Testis (tissue), 5 donors: ENCODE measurements around the gene PARP1. TPM values are rescaled to one million over a fixed set of nuclear protein-coding genes. Genes with fewer than 3 reads are reported as not detected.
A peak's percentile ranks its signal among the peaks of the same experiment; 100 is the strongest.

Source experiments
- DNase-seq: peaks from one replicate; pipeline ENCODE4 v3.0.0-alpha.2; 2019
- H3K27ac ChIP-seq, 2 donors: fragments of 200-600 bp; sonication (generic); one replicate each; pipeline ENCODE4 v1.5.1; 2019
- H3K27me3 ChIP-seq: fragments of 200-600 bp; sonication (generic); one replicate; pipeline ENCODE4 v1.5.1; 2019
- H3K36me3 ChIP-seq: fragments of 200-600 bp; sonication (generic); one replicate; pipeline ENCODE4 v1.5.1; 2017; ENCODE audit warnings: low read depth; ENCODE audit errors: missing control alignments
- H3K4me1 ChIP-seq: fragments of 200-600 bp; sonication (generic); one replicate; pipeline ENCODE4 v1.5.1; 2019
- H3K4me3 ChIP-seq, 2 donors: fragments of 200-600 bp; sonication (generic); one replicate each; pipeline ENCODE4 v1.5.1; 2017 to 2019
- H3K9me3 ChIP-seq: fragments of 200-600 bp; sonication (generic); one replicate; pipeline ENCODE4 v1.5.1; 2017
- CTCF ChIP-seq, 3 experiments: fragments of 450-650 bp in 2 of 3; fragments of 200-600 bp in 1 of 3; sonication (generic) in 1 of 3; IDR thresholded peaks; one replicate each; pipeline ENCODE4 v1.5.1; 2016 to 2019; ENCODE audit warnings: antibody characterized with exemption in 3 of 3, mild to moderate bottlenecking in 2 of 3, moderate library complexity in 1 of 3
- POLR2A ChIP-seq: fragments of 450-650 bp; IDR thresholded peaks from one replicate; pipeline ENCODE4 v1.6.1; 2017; ENCODE audit warnings: antibody characterized with exemption, mild to moderate bottlenecking, moderate library complexity
- WGBS, 2 donors: methylation state at CpG; one replicate each; pipeline ENCODE4 v1.1.5; 2018; 5-methylcytosine and 5-hydroxymethylcytosine counted together
- intact Hi-C: fragments of 100-400 bp; cut with DNase I; formaldehyde crosslinking; loops from one replicate; pipeline ENCODE4 v1.15.1; 2023; ENCODE audit warnings: low total_unique reads
- long read RNA-seq, 2 donors: transcript quantifications; one replicate each; lab custom pipeline, GENCODE V29; 2026
- polyA plus RNA-seq: library from polyadenylated mRNA; stranded (reverse); fragments of 350-450 nt; fragmentation: Illumina TruSeq; extraction: RNeasy Lipid Tissue Mini Kit (QIAGEN cat#74804); gene quantifications from one replicate; pipeline ENCODE4 v1.2.3, GENCODE V29; 2014; ENCODE audit warnings: low read depth, low replicate concordance; ENCODE audit not compliant: insufficient read depth
- total RNA-seq, 2 donors: library from RNA; depleted of rRNA; stranded (reverse); fragments of >200 nt; gene quantifications; one replicate each; pipeline ENCODE4 v1.2.3, GENCODE V29; 2016

The PARP1 gene
- total RNA-seq (100 to 1,000 TPM; 199 to 224 TPM), polyA plus RNA-seq (109 TPM)
- long read RNA-seq, donor 1, transcript PARP1-203 (23 exons, 3,958 nt): major isoform, 15 of 67 reads
- long read RNA-seq, donor 1, transcript PARP1-208 (2 exons, 416 nt): minor isoform, 5 of 67 reads
- long read RNA-seq, donor 1, partial matches to known transcripts: 46 of 67 reads
- long read RNA-seq, donor 1, other reads (novel, unspliced or antisense): 0 of 67 reads
- long read RNA-seq, donor 2, transcript PARP1-203 (23 exons, 3,958 nt): minor isoform, 5 of 90 reads
- long read RNA-seq, donor 2, transcript PARP1-201 (2 exons, 570 nt): major isoform, 7 of 90 reads
- long read RNA-seq, donor 2, partial matches to known transcripts: 74 of 90 reads
- long read RNA-seq, donor 2, other reads (novel, unspliced or antisense): 0 of 90 reads

DNA sequence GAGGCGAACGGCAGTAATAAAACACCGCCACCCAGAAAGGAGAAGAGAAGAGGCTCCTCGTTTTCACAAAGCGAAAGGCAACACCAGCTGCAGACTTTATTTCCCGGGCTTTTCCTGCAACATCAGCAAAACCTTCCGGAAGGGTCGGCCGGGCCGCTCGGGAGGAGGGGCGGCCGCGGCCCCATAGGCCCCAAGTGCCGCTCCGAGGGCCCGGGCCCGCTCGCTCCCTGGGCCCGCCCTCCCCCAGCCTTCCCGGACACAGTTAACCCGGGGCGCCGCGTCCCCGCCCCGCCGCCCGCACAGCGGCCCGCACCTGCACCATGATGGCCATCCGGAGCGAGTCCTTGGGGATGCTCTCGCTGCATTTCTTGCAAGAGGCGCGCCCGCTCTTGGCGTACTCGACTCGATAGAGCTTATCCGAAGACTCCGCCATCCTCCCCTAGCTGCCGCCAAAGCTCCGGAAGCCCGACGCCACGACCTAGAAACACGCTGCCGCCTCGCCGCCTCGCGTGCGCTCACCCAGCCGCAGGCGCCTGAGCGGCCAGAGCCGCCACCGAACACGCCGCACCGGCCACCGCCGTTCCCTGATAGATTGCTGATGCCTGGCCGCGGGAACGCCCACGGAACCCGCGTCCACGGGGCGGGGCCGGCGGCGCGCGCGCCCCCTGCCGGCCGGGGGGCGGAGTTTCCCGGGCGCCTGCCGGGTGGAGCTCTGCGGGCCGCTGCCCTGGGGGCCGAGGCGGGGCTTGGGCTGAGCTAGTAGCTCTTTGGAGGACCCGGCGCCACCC lies at the start of gene PARP1:
Gene PARP1, minus strand, starts transcription at position 597 of the 788 bp plus-strand sequence. Its CDS starts 164 bp downstream, at position 433.
- Histone ChIP-seq H3K9me3 (no peaks in the 10 kb centered on the region), H3K4me1 (peaks cover 23% of the 10 kb centered on the region), H3K27ac (peak within 1 kb of the TSS; percentile 72 to 90), H3K4me3 (peak within 1 kb of the TSS; percentile 87 to 92), H3K27me3 (no peaks in the 10 kb centered on the region), H3K36me3 (no peaks in the 10 kb centered on the region)
- intact Hi-C loops: no loop called here
- peak; percentile 92 for DNase-seq
- 0% methylated on average over 15 to 57 of the region's 90 CpGs for WGBS, 2 donors
- TF ChIP-seq POLR2A: no peak
- peak; percentile 83 to 94 (median 92) for TF ChIP-seq CTCF (IDR thresholded peaks at IDR 0.05)

GRCh38 chr1:226457307-226457712 lies 49.4 kb upstream of the PARP1 start:
- Histone ChIP-seq H3K27ac (no peak overlapping the region), H3K27me3 (no peaks in the 10 kb centered on the region), H3K4me1 (no peaks in the 10 kb centered on the region), H3K4me3 (no peak overlapping the region), H3K36me3 (no peaks in the 10 kb centered on the region), H3K9me3 (no peaks in the 10 kb centered on the region)
- DNase-seq: no peak
- TF ChIP-seq CTCF (IDR thresholded peaks at IDR 0.05) (no peak), POLR2A (no peak)
- intact Hi-C loops: no loop called here
- 37 to 66% methylated on average over 9 to 14 of the region's 14 CpGs for WGBS, 2 donors

DNA sequence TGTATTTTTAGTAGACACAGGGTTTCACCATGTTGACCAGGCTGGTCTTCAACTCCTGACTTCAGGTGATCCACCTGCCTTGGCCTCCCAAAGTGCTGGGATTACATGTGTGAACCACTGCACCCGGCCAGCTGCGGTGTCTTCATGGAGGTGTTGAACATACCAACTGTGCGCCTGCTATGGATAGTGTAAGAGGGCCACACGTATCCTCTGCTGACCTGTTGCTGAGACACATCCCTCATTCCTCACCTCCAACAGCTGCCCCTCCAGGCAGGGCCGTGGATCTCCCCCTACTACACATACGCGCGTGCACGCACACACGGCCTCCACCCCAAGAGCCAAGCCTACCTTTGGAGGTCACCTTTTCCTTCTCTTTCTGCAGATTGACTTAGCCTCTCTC lies 48.0 kb upstream of the PARP1 start:
- intact Hi-C loops: no loop called here
- H3K36me3 ChIP-seq: no peaks in the 10 kb centered on the region
- WGBS, 2 donors: 87 to 90% methylated on average over 10 of the region's 10 CpGs
- H3K4me1 ChIP-seq: no peaks in the 10 kb centered on the region
- no peak for DNase-seq
- no peaks in the 10 kb centered on the region for H3K27me3 ChIP-seq
- H3K4me3 ChIP-seq: no peak overlapping the region
- TF ChIP-seq CTCF (IDR thresholded peaks at IDR 0.05): no peak
- no peak for TF ChIP-seq POLR2A
- H3K9me3 ChIP-seq: no peaks in the 10 kb centered on the region
- H3K27ac ChIP-seq: no peak overlapping the region

DNA sequence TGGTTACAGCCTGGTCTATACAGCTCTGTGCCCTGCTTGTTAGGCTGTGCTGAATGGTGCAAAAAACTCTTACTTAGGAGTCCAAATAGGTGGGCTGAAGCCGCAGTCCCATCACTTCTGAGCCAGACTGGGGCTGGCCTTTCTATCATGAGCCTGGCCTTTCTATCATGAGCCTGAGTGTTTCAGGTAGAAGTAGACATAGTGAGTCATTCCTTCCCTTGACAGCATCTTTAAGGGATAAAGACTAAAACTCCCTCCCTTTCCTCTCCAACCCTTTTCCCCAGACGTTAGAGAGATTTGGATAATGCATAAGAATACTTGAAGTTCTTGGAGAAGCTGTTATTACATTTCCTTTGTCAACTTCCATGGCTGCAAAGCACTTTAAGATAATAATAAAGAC lies 46.5 kb upstream of the PARP1 start:
- no peaks in the 10 kb centered on the region for H3K9me3 ChIP-seq
- H3K4me3 ChIP-seq: no peak overlapping the region
- H3K36me3 ChIP-seq: no peaks in the 10 kb centered on the region
- DNase-seq: no peak
- H3K27me3 ChIP-seq: no peaks in the 10 kb centered on the region
- WGBS, 2 donors: 72 to 75% methylated on average over 2 of the region's 2 CpGs
- H3K4me1 ChIP-seq: no peaks in the 10 kb centered on the region
- intact Hi-C loops: no loop called here
- H3K27ac ChIP-seq: no peak overlapping the region
- TF ChIP-seq CTCF (IDR thresholded peaks at IDR 0.05) (no peak), POLR2A (no peak)
